Anterior cingulate cortex (tissue), 58 donors: Measurements from ENCODE around the gene USP36.
A peak's percentile ranks its signal among the peaks of the same experiment; 100 is the strongest.

Experiments used
- DNase-seq, 58 donors: peaks; one replicate each; lab custom pipeline; 2025; lab: John Stamatoyannopoulos, UW

The USP36 gene

DNA sequence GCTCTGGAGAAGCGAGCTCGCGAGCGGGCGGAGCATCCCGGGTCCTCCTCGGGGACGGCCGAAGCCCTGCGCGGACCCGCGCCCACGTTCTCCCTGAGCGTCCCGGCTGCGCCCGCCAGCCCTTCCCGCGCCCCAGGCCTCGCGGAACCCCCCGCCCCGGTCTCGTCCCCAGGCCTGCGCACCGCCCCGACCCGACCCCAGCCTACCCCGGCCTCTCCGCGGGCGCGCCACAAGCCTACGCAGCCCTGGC is 159 bp downstream of the USP36 start:
- DNase-seq, result no peak

- peak in 9 of 58 donors; percentile 11 to 58 (median 46) for DNase-seq
Observed at GRCh38 chr17:78839762-78840529, 668 bp downstream of the USP36 start.

DNA sequence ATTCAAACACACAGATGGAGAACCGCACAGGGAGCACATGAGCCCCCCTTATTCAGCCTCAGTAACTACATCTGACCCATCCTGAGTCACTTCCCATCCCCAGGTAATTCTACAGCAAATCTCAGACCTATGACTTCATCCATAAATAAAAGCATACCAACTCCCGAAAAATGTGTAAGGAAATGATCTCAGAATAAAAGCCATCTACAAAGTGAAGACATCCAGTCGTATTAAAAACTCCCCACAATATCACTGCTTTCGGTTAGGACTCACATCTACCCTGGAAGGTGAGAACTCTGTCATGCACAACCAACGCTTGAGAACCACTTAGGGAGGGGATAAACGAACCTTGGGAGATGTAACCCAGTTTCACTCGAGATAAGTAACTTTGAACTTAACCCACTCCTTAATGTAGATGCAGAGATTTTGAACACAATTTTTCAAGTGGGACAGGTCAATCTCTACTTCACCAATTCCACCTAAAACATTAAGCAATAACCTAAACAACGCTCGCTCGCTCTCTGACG is 1.3 kb downstream of the USP36 start:
- no peak for DNase-seq

DNA sequence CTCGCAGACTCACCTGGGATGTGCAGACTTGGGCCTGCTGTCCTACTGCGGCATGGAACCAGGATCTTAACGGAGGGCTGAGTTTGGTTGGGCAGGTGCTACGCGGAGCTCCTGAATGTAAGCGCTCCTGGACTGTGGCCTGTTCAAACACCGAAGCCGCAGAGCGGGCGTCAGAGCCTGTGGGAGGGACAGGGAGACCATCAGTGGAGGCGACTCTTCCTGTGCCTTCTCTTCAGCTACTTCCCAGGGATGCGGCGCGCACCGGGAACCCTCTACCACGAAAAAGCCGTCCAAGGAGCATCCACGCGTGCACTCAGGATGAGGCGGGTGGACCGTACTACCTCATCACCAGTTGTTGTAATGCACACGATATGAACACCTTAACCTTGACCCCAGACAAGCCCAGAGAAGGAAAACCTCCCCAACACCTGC is 2.0 kb downstream of the USP36 start:
- no peak for DNase-seq

- no peak for DNase-seq
Observed at GRCh38 chr17:78836420-78837021, 4.1 kb downstream of the USP36 start.

DNA sequence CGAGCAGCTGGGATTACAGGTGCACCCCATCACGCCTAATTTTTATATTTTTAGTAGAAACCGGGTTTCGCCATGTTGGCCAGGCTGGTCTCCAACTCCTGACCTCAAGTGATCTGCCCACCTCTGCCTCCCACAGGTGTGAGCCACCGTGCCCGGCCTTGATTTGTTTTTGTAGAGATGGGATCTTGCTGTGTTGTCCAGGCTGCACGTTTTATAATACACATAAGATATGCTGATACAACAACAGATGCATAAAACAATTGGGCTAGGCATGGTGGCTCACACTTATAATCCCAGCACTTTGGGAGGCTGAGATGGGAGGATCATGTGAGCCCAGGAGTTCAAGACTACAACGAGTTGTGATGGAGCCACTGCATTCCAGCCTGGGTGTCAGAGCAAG is 6.0 kb downstream of the USP36 start:
- no peak for DNase-seq

GRCh38 chr17:78832541-78832810 is 8.1 kb downstream of the USP36 start:
- DNase-seq, result no peak

- no peak for DNase-seq
Observed at GRCh38 chr17:78831688-78832540, 8.7 kb downstream of the USP36 start.

GRCh38 chr17:78829477-78829876 is 11.1 kb downstream of the USP36 start:
- DNase-seq, result no peak

DNA sequence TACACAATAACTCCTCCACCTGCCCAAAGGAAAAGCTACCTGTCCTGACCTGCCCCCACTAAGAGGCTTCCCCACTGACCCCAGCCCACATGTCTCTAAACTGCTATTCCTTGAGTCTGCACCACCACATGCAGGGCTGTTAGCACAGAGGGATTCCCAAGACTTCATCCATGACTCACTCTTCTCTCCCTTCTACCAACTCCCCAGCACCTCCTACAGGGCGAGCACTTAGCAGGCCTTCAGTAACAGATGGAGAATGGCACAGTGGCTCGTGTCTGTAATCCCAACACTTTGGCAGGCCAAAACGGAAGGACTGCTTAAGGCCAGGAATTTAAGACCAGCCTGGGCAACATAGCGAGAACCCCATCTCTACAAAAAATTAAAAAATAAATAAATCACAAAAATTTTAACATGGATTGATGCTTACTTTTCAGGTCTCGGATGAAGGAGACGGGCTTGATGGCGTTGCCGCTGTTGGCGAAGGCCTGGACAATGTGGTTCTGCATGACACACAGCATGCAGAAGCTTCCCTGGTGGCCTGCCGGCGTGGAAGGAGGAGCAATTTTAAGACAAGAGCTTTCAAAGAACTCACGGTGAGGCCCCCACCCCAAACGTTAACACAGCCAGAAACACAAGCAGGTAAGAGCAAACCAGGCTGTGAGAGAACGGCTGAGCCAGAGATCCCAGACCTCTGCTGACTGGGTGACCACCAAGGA is 12.0 kb downstream of the USP36 start:
- DNase-seq, result no peak

DNA sequence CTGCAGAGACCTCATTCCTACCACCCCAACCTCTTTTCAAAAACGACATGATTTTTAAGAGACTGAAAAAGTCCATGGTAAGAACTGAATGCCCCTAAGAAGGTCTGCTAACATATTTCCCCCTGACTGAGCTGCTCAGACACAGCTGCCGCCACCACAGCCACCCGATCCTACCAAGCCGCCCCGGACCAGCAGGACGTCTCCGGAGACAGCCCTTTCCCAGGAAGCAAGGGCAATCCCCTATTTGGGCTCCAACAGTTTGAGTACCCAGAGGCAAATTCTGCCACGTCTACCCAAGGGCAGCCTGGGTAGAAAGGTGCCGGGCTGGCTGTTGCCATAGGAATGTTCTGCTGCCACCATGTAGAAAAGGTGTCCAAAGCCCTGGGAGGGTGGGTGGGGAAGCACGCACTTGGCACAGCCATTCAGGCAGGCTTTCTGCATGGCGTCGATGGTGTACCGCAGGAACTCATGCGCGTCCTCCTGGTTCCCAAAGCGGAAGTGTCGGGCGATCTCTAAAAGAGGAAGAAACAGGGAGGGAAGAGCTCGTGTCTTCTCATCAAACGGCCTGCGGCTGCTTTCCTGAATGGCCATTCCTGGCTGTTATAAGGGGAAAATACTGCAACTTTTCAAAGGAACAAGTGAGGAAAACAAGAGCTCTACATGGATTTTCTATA is 13.6 kb downstream of the USP36 start:
- DNase-seq, result peak in 14 of 58 donors; percentile 3 to 38 (median 19)

GRCh38 chr17:78826421-78826820 is 14.2 kb downstream of the USP36 start:
- no peak for DNase-seq

GRCh38 chr17:78825696-78826095 is 14.9 kb downstream of the USP36 start:
- DNase-seq, result no peak

DNA sequence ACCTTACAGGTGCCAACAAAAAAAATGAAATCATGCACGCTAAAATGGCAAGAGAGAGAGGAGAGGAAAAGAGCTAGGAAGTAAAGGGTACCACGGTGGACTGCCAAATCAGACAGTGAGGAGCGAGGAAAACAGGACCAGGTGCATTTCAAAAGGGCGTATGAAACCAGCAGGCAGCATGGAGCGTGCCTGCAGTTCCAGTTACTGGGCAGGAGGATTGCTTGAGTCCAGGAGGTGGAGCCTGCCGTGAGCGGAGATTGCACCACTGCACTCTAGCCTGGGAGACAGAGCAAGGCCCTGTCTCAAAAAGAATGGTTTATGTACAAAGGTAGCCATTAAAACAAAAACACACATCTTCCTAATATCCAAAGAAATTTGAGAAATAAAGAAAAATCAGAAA is 16.4 kb downstream of the USP36 start:
- DNase-seq, result no peak

- DNase-seq, result no peak
Observed at GRCh38 chr17:78823282-78824046, 17.1 kb downstream of the USP36 start.

DNA sequence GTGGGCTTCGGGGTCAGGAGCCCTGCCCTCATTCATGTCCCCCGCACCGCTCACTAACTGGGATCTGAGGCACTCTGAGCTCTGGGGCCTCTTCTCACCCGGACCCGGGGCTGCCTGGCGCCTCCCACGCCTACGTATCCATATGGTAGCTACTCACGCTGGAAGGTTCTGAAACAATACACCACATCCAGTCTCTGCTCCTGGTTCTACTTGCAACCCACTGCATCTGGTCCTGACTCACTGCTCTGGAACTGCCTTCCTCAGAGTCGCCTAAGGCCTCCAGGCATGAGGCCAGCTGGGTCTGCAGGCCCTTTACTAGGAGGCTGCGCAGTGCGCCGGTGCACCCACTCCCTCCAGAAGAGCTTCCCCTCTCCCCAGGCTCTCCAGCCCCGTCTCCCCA is 18.1 kb downstream of the USP36 start:
- peak in 36 of 58 donors; percentile 13 to 72 (median 46) for DNase-seq

DNA sequence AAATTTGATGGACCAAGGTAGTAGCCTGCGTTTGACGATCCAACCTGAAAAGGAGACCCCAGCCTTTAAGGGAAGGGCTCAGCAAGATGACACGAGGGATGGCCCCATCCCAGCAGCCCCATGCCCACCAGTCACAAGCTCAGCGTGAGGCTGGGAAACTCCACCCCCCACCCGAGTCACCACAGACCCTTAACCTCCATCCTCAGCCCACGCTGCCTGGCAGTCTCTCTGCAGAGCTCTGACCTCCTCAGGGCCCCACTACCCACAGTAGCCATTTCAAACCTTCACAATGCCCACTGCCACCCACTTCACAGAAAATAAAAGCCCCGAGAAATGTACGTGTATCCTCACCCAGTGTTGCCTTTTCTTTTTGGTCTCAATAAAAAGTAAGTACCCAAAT is 18.7 kb downstream of the USP36 start:
- DNase-seq, result no peak

DNA sequence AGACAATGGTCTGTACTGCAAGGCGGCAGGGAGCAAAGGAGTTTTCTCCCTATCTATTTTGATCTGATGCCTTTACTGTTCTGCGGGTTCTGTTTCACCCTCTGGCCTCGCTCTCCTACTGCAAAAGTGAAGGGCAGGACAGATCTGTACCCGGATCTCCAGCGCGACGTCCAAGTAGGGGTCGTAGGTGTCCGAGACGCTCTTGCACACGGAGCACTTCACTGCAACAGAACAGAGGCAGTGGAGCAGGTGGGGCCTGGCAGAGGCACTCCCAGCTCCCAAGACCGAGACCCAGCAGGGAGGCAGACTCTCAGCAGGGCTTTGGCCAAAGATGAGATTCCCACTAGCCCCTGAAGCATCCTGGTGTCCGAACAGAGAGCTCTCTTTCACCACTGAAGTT is 19.8 kb downstream of the USP36 start:
- no peak for DNase-seq
